ENCODE data around the gene CHRNG. TPM values are rescaled to one million over a fixed set of nuclear protein-coding genes. Genes with fewer than 3 reads are reported as not detected.

The CHRNG gene
- total RNA-seq, 2 experiments from 2014 or later, result not detected

GRCh38 chr2:232588031-232588430 lies 48.5 kb downstream of the CHRNG start:
- H3K36me3 Mint-ChIP-seq (ENCODE audit: low read depth), result peaks cover 12% of the 10 kb centered on the region
- peaks cover 4% of the 10 kb centered on the region for H3K9me3 Mint-ChIP-seq (ENCODE audit: low read depth)
- CTCF ChIA-PET, result no interaction called here
- POLR2A ChIA-PET, result no interaction called here
- H3K27me3 Mint-ChIP-seq, result no peaks in the 10 kb centered on the region
- H3K4me3 Mint-ChIP-seq, result no peak overlapping the region
- DNase-seq (no peak), ATAC-seq (no peak)
- H3K27ac Mint-ChIP-seq, result no peak overlapping the region
- intact Hi-C loops (cut with DNase I, micrococcal nuclease), result no loop called here
- peaks cover 3% of the 10 kb centered on the region for H3K4me1 Mint-ChIP-seq

- Mint-ChIP-seq H3K27ac (no peak overlapping the region), H3K4me1 (peaks cover 8% of the 10 kb centered on the region), H3K27me3 (no peaks in the 10 kb centered on the region), H3K9me3 (ENCODE audit: low read depth) (no peaks in the 10 kb centered on the region), H3K4me3 (no peak overlapping the region), H3K36me3 (ENCODE audit: low read depth) (peaks cover 3% of the 10 kb centered on the region)
- intact Hi-C loops (cut with DNase I, micrococcal nuclease), result no loop called here
- DNase-seq, result no peak
- ATAC-seq, result no peak
- ChIA-PET CTCF (interaction anchor here (0.6 kb wide), 1 partner anchor 16 kb away, joined by 3 read pairs; no protein-coding TSS in a partner anchor), POLR2A (no interaction called here)
These were observed 49.4 kb downstream of the CHRNG start for GRCh38 chr2:232588680-232589585.

GRCh38 chr2:232592772-232593395 lies 53.4 kb downstream of the CHRNG start:
- DNase-seq (peak; percentile 20), ATAC-seq (peak; percentile 91)
- intact Hi-C loops (cut with DNase I, micrococcal nuclease), result no loop called here
- no peaks in the 10 kb centered on the region for H3K27me3 Mint-ChIP-seq
- H3K36me3 Mint-ChIP-seq (ENCODE audit: low read depth), result no peaks in the 10 kb centered on the region
- H3K9me3 Mint-ChIP-seq (ENCODE audit: low read depth), result peaks cover 4% of the 10 kb centered on the region
- ChIA-PET POLR2A (no interaction called here), CTCF (interaction anchor here (2.0 kb wide), 1 partner anchor 12 kb away, joined by 7 read pairs; no protein-coding TSS in a partner anchor)
- H3K4me1 Mint-ChIP-seq, result peaks cover 8% of the 10 kb centered on the region
- H3K4me3 Mint-ChIP-seq, result no peak overlapping the region
- peak overlapping the region; percentile 56 for H3K27ac Mint-ChIP-seq

GRCh38 chr2:232593982-232594381 lies 54.5 kb downstream of the CHRNG start:
- H3K4me3 Mint-ChIP-seq, result no peak overlapping the region
- H3K36me3 Mint-ChIP-seq (ENCODE audit: low read depth), result no peaks in the 10 kb centered on the region
- no peaks in the 10 kb centered on the region for H3K27me3 Mint-ChIP-seq
- H3K4me1 Mint-ChIP-seq, result peaks cover 8% of the 10 kb centered on the region
- intact Hi-C loops (cut with DNase I, micrococcal nuclease), result no loop called here
- ATAC-seq (no peak), DNase-seq (no peak)
- ChIA-PET POLR2A (no interaction called here), CTCF (no interaction called here)
- H3K9me3 Mint-ChIP-seq (ENCODE audit: low read depth), result peaks cover 4% of the 10 kb centered on the region
- H3K27ac Mint-ChIP-seq, result no peak overlapping the region

Other genes with a start within 250 kb of the CHRNG start
- not detected for gene ALPP, start 160.9 kb upstream of the CHRNG start, total RNA-seq
- gene ALPG, start 132.8 kb upstream of the CHRNG start, total RNA-seq, result not detected
- gene ALPI, start 83.5 kb upstream of the CHRNG start, total RNA-seq, result not detected
- under 1 TPM; 0.19 to 0.23 TPM for gene ECEL1, start 51.9 kb upstream of the CHRNG start, total RNA-seq
- not detected for gene PRSS56, start 19.3 kb upstream of the CHRNG start, total RNA-seq
- gene CHRND, start 13.5 kb upstream of the CHRNG start, total RNA-seq, result not detected
- 1 to 10 TPM; 7.6 to 7.9 TPM for gene TIGD1, start 10.9 kb downstream of the CHRNG start, total RNA-seq
- 10 to 100 TPM; 57.0 to 68.0 TPM for gene EIF4E2, start 11.0 kb downstream of the CHRNG start, total RNA-seq
- gene EFHD1, start 93.9 kb downstream of the CHRNG start, total RNA-seq, result under 1 TPM in 1 of 2 experiments, not detected in 1; 0.23 TPM
- gene GIGYF2, start 157.6 kb downstream of the CHRNG start, total RNA-seq, result 10 to 100 TPM; 51.1 to 51.9 TPM
- not detected for gene KCNJ13, start 236.9 kb downstream of the CHRNG start, total RNA-seq